Mesodermal cell (in vitro differentiated cells): Measurements from ENCODE around the gene GSN.

Experiments
- H3K27ac ChIP-seq: 2 replicates; pipeline ENCODE4 v1.7.0; 2013; ENCODE audit warnings: mild to moderate bottlenecking, low read depth, low read length, moderate library complexity; ENCODE audit not compliant: severe bottlenecking
- H3K36me3 ChIP-seq: 2 replicates; pipeline ENCODE4 v1.7.1; 2013; ENCODE audit warnings: mild to moderate bottlenecking, low read length, moderate library complexity; ENCODE audit not compliant: control insufficient read depth, insufficient read depth
- H3K4me1 ChIP-seq: one replicate; pipeline ENCODE4 v1.7.1; 2013; ENCODE audit warnings: mild to moderate bottlenecking, low read length; ENCODE audit not compliant: insufficient read depth, control insufficient read depth, poor library complexity, severe bottlenecking
- H3K4me3 ChIP-seq: 2 replicates; pipeline ENCODE4 v1.7.0; 2013; ENCODE audit warnings: low read length, control low read depth, mild to moderate bottlenecking; ENCODE audit not compliant: insufficient read depth, poor library complexity, severe bottlenecking; ENCODE audit errors: extremely low read depth
- H3K9me3 ChIP-seq: 2 replicates; pipeline ENCODE4 v1.7.1; 2013; ENCODE audit warnings: mild to moderate bottlenecking, low read length, moderate library complexity; ENCODE audit not compliant: control insufficient read depth
- WGBS, 2 experiments: methylation state at CpG; one replicate each; pipeline ENCODE4 v1.1.5; 2013; ENCODE audit warnings: missing lambda C conversion rate in 2 of 2; ENCODE audit not compliant: insufficient coverage in 2 of 2; 5-methylcytosine and 5-hydroxymethylcytosine counted together

Gene GSN

GRCh38 chr9:121273064-121273775 is 5.3 kb downstream of the GSN start:
- Histone ChIP-seq H3K4me1 (peaks cover 43% of the 10 kb centered on the region), H3K27ac (no peak overlapping the region), H3K36me3 (peaks cover 14% of the 10 kb centered on the region), H3K9me3 (no peaks in the 10 kb centered on the region), H3K4me3 (no peak overlapping the region)
- 82 to 96% methylated on average over 2 to 3 of the region's 4 CpGs for WGBS, 2 experiments

DNA sequence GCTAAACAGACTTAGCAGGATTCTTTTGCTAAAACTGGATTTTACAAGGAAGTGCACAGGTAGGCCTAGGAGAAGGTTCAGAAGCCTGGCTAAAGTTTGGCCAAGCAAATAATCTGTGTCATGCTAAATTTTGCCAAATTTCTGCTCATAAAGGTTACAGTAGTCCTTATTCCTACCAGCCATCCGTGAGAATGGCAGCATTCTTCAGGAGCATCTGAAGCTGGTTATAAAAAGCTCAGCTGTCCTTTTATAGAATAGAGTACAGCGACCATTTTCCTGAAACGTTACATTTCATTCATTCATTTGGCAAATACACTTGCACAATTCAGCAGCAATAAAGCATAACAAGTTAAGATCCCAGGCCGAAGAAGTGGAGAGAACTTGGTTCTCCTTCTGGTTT is 6.9 kb downstream of the GSN start:
- H3K4me1 ChIP-seq: peaks cover 50% of the 10 kb centered on the region
- peaks cover 14% of the 10 kb centered on the region for H3K36me3 ChIP-seq
- H3K4me3 ChIP-seq: no peak overlapping the region
- H3K9me3 ChIP-seq: no peaks in the 10 kb centered on the region
- no peak overlapping the region for H3K27ac ChIP-seq
- WGBS, 2 experiments: 88 to 91% methylated on average over 4 of the region's 4 CpGs

- no peaks in the 10 kb centered on the region for H3K9me3 ChIP-seq
- peaks cover 15% of the 10 kb centered on the region for H3K36me3 ChIP-seq
- H3K4me1 ChIP-seq: peaks cover 43% of the 10 kb centered on the region
- H3K27ac ChIP-seq: no peak overlapping the region
- H3K4me3 ChIP-seq: no peak overlapping the region
- 82 to 100% methylated on average over 4 to 7 of the region's 8 CpGs for WGBS, 2 experiments
Measured at GRCh38 chr9:121275781-121276658, 8.1 kb downstream of the GSN start.

GRCh38 chr9:121277026-121277425 is 9.1 kb downstream of the GSN start:
- peaks cover 33% of the 10 kb centered on the region for H3K4me1 ChIP-seq
- no peak overlapping the region for H3K4me3 ChIP-seq
- WGBS, 2 experiments: 100% methylated on average over 1 of the region's 1 CpG
- H3K27ac ChIP-seq: peak overlapping the region; percentile 89
- H3K9me3 ChIP-seq: no peaks in the 10 kb centered on the region
- peaks cover 25% of the 10 kb centered on the region for H3K36me3 ChIP-seq

DNA sequence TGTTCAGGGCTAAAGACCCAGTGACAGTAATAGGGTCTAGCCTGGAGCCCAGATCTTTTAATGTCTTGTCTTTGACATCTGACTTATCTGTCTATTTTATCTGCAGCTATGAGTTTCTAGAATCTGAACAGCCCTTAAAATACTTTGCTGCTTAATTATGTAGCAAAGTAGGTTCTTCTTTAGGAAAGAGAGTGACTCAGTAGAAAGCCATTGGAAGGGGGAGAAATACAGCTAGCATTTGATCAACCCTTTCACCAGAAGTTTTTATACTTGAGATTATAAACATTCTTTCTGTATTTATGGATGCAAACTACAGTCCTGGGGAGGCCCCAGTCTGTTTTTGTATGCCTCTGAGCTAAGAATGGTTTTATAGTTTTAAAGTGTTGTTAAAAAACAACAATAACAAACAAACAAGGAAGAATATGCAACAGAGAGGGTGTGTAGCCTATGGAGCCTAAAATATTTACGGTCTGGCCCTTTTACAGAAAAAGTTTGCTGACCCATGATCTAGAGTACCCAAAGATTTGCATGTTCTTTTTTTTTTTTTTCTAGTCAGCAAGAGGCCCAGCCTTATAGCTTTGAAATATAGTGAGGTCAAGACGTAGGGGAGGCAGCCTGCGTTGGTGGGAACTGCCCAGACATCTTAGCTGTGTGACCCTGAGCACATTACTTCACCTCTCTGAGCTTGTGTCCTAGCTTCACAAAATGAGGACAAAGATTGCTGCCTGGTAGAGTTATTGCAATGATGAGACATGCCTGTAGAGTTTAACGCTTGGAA is 9.7 kb downstream of the GSN start:
- peaks cover 34% of the 10 kb centered on the region for H3K4me1 ChIP-seq
- no peak overlapping the region for H3K4me3 ChIP-seq
- WGBS, 2 experiments: 87 to 92% methylated on average over 4 of the region's 4 CpGs
- H3K9me3 ChIP-seq: no peaks in the 10 kb centered on the region
- peak overlapping the region; percentile 89 for H3K27ac ChIP-seq
- H3K36me3 ChIP-seq: peaks cover 23% of the 10 kb centered on the region

GRCh38 chr9:121278477-121279261 is 10.7 kb downstream of the GSN start:
- Histone ChIP-seq H3K9me3 (no peaks in the 10 kb centered on the region), H3K4me1 (peaks cover 43% of the 10 kb centered on the region), H3K27ac (peak overlapping the region; percentile 89), H3K4me3 (no peak overlapping the region), H3K36me3 (peaks cover 22% of the 10 kb centered on the region)
- 43 to 48% methylated on average over 13 of the region's 13 CpGs for WGBS, 2 experiments

GRCh38 chr9:121279776-121280388 is 11.9 kb downstream of the GSN start:
- H3K4me1 ChIP-seq: peaks cover 54% of the 10 kb centered on the region
- no peaks in the 10 kb centered on the region for H3K9me3 ChIP-seq
- H3K36me3 ChIP-seq: peaks cover 28% of the 10 kb centered on the region
- H3K27ac ChIP-seq: peak overlapping the region; percentile 89
- no peak overlapping the region for H3K4me3 ChIP-seq
- 88 to 91% methylated on average over 8 to 10 of the region's 11 CpGs for WGBS, 2 experiments

DNA sequence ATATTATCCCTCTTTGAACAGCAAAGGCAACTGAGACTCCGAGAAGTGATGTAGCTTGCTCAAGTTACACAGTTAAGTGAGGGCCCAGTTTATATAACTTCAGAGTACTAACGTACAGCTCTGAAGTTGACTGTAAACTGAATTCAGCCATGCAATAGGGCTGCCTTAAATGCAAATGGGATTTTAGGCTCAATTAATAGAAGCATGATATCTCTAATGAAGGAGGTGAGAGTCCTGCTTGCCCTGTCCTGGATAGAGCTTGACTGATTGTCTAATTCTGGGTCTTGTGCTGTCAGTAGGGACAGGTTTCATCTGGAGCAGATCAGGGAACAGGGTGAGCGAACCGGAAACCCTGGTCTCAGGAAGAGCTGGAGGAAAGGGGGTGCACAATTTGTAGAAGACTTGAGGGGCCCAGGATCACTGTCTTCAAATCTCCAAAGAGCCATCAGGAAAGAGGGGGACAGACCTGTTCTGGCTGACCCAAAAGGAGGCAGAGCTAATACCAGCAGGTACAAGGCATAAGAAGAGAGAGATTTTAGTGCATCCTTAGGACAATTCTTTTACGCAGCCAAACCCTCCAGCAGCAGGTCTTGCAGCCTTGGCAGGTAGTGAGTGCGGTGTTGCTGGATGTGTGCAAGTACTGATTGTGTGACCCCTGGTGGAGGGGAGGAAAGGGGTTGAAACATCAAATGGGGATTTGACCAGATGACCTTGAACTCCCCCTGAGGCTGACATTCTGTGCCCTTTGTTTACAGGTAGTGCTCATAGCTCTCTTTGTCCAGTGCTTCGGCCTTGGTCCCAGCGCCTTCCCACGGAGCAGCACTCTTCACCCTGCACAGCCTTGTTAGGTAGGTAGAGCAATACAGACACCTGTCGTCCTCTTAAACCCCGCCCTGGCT is 13.0 kb downstream of the GSN start:
- H3K4me1 ChIP-seq: peaks cover 65% of the 10 kb centered on the region
- 82 to 93% methylated on average over 8 to 11 of the region's 11 CpGs for WGBS, 2 experiments
- peaks cover 31% of the 10 kb centered on the region for H3K36me3 ChIP-seq
- no peak overlapping the region for H3K4me3 ChIP-seq
- H3K9me3 ChIP-seq: no peaks in the 10 kb centered on the region
- no peak overlapping the region for H3K27ac ChIP-seq

- H3K4me1 ChIP-seq: peaks cover 73% of the 10 kb centered on the region
- WGBS, 2 experiments: 95% methylated on average over 8 of the region's 10 CpGs
- no peak overlapping the region for H3K27ac ChIP-seq
- H3K9me3 ChIP-seq: no peaks in the 10 kb centered on the region
- no peak overlapping the region for H3K4me3 ChIP-seq
- H3K36me3 ChIP-seq: peaks cover 31% of the 10 kb centered on the region
Measured at GRCh38 chr9:121281614-121282276, 13.8 kb downstream of the GSN start.
